HL-60 (cell line): ENCODE measurements around the gene TET2.

Experiments used
- GABPA ChIP-seq: IDR thresholded peaks from 2 replicates; pipeline ENCODE4 v1.6.1; 2012; ENCODE audit warnings: low read depth
- POLR2AphosphoS5 ChIP-seq: IDR thresholded peaks from 2 replicates; pipeline ENCODE4 v1.6.1; 2012; ENCODE audit warnings: low read depth
- TF ChIP-seq, protein P1 (sequence below): IDR thresholded peaks from one replicate; pipeline ENCODE4 v1.5.1; 2011; ENCODE audit warnings: low read length, control low read depth, inconsistent platforms; ENCODE audit not compliant: insufficient read depth

DNA sequence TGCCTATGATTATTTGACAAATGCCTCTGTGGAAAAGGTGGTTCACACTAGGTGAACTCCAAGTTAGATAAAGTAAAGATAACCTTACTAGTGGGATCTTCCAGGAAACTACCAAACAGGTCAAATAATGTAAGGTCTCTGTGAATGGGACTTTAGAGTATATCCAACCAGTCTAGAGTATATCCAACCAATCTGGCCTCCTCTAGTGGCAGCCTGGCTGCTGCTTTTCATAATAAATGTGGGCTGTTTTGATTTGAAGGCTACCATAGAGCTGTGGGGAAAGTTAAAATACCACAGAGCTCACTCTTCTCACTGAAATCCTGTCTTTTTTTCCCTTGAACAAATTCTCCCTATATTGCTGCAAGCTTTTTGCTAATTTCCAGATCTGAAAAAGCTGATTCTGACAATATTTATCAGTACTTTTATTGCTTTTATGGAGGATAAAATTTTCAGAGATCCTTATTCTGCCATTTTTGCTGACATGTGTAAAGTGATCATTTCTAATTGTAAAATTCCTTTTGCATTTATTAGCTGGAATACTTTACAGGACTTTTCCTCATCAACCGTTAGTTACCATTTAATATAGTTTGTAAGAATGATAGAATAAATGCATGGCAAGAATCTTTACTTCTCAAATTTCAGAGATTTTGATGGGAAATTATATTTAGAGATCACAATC lies 111.3 kb downstream of the TET2 start:
- TF ChIP-seq, protein P1, sequence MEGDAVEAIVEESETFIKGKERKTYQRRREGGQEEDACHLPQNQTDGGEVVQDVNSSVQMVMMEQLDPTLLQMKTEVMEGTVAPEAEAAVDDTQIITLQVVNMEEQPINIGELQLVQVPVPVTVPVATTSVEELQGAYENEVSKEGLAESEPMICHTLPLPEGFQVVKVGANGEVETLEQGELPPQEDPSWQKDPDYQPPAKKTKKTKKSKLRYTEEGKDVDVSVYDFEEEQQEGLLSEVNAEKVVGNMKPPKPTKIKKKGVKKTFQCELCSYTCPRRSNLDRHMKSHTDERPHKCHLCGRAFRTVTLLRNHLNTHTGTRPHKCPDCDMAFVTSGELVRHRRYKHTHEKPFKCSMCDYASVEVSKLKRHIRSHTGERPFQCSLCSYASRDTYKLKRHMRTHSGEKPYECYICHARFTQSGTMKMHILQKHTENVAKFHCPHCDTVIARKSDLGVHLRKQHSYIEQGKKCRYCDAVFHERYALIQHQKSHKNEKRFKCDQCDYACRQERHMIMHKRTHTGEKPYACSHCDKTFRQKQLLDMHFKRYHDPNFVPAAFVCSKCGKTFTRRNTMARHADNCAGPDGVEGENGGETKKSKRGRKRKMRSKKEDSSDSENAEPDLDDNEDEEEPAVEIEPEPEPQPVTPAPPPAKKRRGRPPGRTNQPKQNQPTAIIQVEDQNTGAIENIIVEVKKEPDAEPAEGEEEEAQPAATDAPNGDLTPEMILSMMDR: no peak
- TF ChIP-seq POLR2AphosphoS5: no peak
- TF ChIP-seq GABPA: no peak
